ENCODE data around the gene RNF146. TPM values are rescaled to one million over a fixed set of nuclear protein-coding genes. Genes with fewer than 3 reads are reported as not detected.

RNF146 gene
- total and polyA plus RNA-seq, 10 of the 15 experiments (the other 5 are each of a cell fraction or from before 2014, with no cell fraction given): 9.3 to 33.0 (median 17.8) TPM

GRCh38 chr6:127290391-127291265, 24.0 kb downstream of the RNF146 start (continued):
- TF ChIP-seq CBX5 (IDR thresholded peaks at IDR 0.05; ENCODE audit: low read depth): no peak

- DNase-seq (ENCODE audit: low read depth, low spot score) (peak; percentile 39), ATAC-seq (peak; percentile 95), FAIRE-seq (peak; percentile 65)
- Histone ChIP-seq H3K9me3 (replicated peaks; ENCODE audit: control insufficient read depth, insufficient read depth, low read length) (no peaks in the 10 kb centered on the region), H3K4me2 (ENCODE audit: control insufficient read depth, insufficient read depth) (peak overlapping the region; percentile 30), H3K27ac (ENCODE audit: control insufficient read depth, insufficient read depth) (peak overlapping the region; percentile 15; the same call in 1 of the 2 replicates), H3K27me3 (replicated peaks in 1 of 2; ENCODE audit: control insufficient read depth in 2 of 2, insufficient read depth in 2 of 2, low read length in 1 of 2) (no peaks in the 10 kb centered on the region), H2AFZ (ENCODE audit: control insufficient read depth, low read depth, low read length) (no peak overlapping the region), H4K20me1 (ENCODE audit: control insufficient read depth, insufficient read depth) (no peaks in the 10 kb centered on the region), H3K79me2 (ENCODE audit: control insufficient read depth, insufficient read depth, low read length) (no peaks in the 10 kb centered on the region), H3K9ac (ENCODE audit: control insufficient read depth, insufficient read depth, low read length) (no peak overlapping the region), H3K4me1 (ENCODE audit: control insufficient read depth, insufficient read depth, low read length) (peaks cover 13% of the 10 kb centered on the region; the same call in 1 of the 2 replicates), H3K36me3 (ENCODE audit: control insufficient read depth in 2 of 2, insufficient read depth in 2 of 2, low read length in 1 of 2) (peaks cover 6 to 8% of the 10 kb centered on the region in 2 experiments; a peak in 3 of 4 replicates), H3K4me3 (no peak overlapping the region)
- CTCF ChIA-PET: interaction anchor here (0.7 to 3.7 kb wide), 18 partner anchors 8 to 248 kb away, joined by 3 to 25 read pairs (median 4); partner anchors contain the start of gene RNF146
- intact Hi-C loops (cut with micrococcal nuclease; ENCODE audit: unreplicated experiment): loop anchor here (2.0 kb wide), 1 partner anchor 25 kb away; the partner anchor contains the start of gene RNF146
- POLR2A ChIA-PET: interaction anchor here (0.9 to 3.3 kb wide), 4 partner anchors 8 to 42 kb away, joined by 3 to 24 read pairs (median 6); partner anchors contain the start of gene RNF146
- SMC1A ChIA-PET (ENCODE audit: uncharacterized antibody, unreplicated experiment): interaction anchor here (0.8 to 3.6 kb wide), 21 partner anchors 8 to 1296 kb away, joined by 3 to 29 read pairs (median 6); partner anchors contain the start of gene RNF146
- 2% methylated on average over 5 of the region's 5 CpGs for WGBS (ENCODE audit: insufficient coverage, insufficient replicate concordance, low lambda C conversion rate, missing lambda C conversion rate)
- BruUV-seq (replicated peaks): no TSS peak
- RAD21 ChIA-PET (ENCODE audit: unreplicated experiment): interaction anchor here (0.9 to 4.3 kb wide), 14 partner anchors 9 to 193 kb away, joined by 3 to 20 read pairs (median 4); partner anchors contain the start of gene RNF146
- in situ Hi-C loops (cut with MboI): loop anchor here (25.0 kb wide), 1 partner anchor 1504 kb away; the partner anchor contains the start of gene NCOA7
- TF ChIP-seq IKZF2 (IDR thresholded peaks at IDR 0.05) (peak; percentile 57 to 77; a peak in 3 of 4 replicates), NFIC (IDR thresholded peaks at IDR 0.05; ENCODE audit: low read depth, low read length) (peak; percentile 64), ZNF207 (IDR thresholded peaks at IDR 0.05; ENCODE audit: borderline replicate concordance) (no peak), CHD2 (IDR thresholded peaks at IDR 0.05; ENCODE audit: borderline replicate concordance, low read depth, low read length) (no peak), BHLHE40 (IDR thresholded peaks at IDR 0.05; ENCODE audit: borderline replicate concordance in 1 of 2, low read depth in 2 of 2, low read length in 1 of 2) (peak; percentile 59 to 68; a peak in 3 of 4 replicates), MLLT1 (IDR thresholded peaks at IDR 0.05) (no peak), RB1 (IDR thresholded peaks at IDR 0.05; ENCODE audit: borderline replicate concordance) (no peak), POLR2A (IDR thresholded peaks at IDR 0.05; ENCODE audit: low read depth, low read length) (no peak), YY1 (IDR thresholded peaks at IDR 0.05; ENCODE audit: low read depth, low read length) (no peak), TBL1XR1 (IDR thresholded peaks at IDR 0.05; ENCODE audit: low read depth, low read length) (0 out of 2 replicates have a peak, but pooled peaks have one; percentile 63), EP300 (IDR thresholded peaks at IDR 0.05; ENCODE audit: borderline replicate concordance in 1 of 2, control insufficient read depth in 1 of 2, low read depth in 2 of 2, low read length in 2 of 2) (peak in 1 of 2 experiments; percentile 50; a peak in 1 of 4 replicates), ZNF24 (IDR thresholded peaks at IDR 0.05) (0 out of 2 replicates have a peak, but pooled peaks have one; percentile 47)
- TF ChIP-seq, protein P1, sequence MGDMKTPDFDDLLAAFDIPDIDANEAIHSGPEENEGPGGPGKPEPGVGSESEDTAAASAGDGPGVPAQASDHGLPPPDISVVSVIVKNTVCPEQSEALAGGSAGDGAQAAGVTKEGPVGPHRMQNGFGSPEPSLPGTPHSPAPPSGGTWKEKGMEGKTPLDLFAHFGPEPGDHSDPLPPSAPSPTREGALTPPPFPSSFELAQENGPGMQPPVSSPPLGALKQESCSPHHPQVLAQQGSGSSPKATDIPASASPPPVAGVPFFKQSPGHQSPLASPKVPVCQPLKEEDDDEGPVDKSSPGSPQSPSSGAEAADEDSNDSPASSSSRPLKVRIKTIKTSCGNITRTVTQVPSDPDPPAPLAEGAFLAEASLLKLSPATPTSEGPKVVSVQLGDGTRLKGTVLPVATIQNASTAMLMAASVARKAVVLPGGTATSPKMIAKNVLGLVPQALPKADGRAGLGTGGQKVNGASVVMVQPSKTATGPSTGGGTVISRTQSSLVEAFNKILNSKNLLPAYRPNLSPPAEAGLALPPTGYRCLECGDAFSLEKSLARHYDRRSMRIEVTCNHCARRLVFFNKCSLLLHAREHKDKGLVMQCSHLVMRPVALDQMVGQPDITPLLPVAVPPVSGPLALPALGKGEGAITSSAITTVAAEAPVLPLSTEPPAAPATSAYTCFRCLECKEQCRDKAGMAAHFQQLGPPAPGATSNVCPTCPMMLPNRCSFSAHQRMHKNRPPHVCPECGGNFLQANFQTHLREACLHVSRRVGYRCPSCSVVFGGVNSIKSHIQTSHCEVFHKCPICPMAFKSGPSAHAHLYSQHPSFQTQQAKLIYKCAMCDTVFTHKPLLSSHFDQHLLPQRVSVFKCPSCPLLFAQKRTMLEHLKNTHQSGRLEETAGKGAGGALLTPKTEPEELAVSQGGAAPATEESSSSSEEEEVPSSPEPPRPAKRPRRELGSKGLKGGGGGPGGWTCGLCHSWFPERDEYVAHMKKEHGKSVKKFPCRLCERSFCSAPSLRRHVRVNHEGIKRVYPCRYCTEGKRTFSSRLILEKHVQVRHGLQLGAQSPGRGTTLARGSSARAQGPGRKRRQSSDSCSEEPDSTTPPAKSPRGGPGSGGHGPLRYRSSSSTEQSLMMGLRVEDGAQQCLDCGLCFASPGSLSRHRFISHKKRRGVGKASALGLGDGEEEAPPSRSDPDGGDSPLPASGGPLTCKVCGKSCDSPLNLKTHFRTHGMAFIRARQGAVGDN (IDR thresholded peaks at IDR 0.05): 0 out of 2 replicates have a peak, but pooled peaks have one; percentile 34
Measured at GRCh38 chr6:127291495-127291894, 24.8 kb downstream of the RNF146 start.
